Kidney tubule cell (primary cell): ENCODE results near the gene AMBP.
"Not testable (repeated sequence)": the region's sequence is repeated elsewhere in the genome, so short reads cannot be mapped to it uniquely, and the experiment has no call there.

Experiments
- DNase-seq: peaks from one replicate; pipeline ENCODE4 v3.0.0-alpha.2; 2018; ENCODE audit warnings: low spot score

AMBP gene

DNA sequence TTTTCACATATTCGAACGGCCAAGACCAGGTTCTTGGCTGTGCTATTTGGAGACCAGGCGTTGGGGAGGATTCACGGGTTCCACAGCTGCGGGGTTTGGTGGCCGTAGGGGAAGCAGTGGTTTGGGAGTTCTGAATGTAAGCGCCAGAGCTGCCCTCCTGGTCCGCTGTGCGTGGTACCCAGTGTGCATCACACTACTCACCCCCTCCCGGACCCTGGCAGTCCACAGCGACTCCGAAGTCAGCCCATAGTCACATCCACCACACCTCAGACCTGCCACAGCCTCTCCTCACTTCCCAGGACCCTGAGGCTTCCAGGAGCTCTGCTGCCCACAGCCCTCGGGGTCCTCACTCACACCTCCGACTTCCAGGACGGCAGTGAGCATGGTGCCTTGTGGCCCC lies 26.8 kb downstream of the AMBP start:
- no peak for DNase-seq

DNA sequence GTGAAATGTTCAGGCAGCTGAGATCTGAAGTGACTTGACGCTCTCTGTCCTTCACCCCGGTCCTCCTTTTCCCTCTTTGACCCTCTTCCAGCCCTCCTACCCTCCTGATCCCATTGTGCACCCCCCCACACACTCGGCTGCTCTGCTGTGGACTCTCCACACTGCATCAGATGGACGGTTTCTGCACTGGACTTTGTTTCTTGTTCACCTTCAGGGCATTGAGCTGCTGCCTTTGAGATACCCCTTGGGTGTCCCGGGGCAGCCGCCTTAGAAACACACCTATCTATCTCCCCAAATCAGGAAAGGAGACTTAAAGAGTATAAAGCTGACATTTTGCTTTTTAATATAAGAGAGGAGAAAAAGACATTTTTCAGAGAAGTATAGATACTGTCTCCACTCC lies 27.5 kb downstream of the AMBP start:
- DNase-seq: no peak

DNA sequence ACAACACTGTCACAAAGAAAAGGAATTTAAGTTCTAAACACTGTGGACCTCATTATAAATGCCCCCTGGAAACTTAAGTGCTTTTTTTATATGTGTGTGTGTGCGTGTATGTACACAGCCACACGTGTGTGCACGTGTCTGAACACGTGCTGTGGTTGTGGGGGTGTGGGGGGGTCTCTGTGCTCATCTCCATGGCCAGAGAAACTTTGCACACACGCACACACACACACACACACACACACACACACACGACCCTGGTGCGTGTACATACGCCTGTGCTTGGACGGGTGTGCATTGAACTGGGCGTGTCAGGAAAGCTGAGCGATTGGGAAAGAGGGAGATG lies 27.9 kb downstream of the AMBP start:
- no peak for DNase-seq

DNA sequence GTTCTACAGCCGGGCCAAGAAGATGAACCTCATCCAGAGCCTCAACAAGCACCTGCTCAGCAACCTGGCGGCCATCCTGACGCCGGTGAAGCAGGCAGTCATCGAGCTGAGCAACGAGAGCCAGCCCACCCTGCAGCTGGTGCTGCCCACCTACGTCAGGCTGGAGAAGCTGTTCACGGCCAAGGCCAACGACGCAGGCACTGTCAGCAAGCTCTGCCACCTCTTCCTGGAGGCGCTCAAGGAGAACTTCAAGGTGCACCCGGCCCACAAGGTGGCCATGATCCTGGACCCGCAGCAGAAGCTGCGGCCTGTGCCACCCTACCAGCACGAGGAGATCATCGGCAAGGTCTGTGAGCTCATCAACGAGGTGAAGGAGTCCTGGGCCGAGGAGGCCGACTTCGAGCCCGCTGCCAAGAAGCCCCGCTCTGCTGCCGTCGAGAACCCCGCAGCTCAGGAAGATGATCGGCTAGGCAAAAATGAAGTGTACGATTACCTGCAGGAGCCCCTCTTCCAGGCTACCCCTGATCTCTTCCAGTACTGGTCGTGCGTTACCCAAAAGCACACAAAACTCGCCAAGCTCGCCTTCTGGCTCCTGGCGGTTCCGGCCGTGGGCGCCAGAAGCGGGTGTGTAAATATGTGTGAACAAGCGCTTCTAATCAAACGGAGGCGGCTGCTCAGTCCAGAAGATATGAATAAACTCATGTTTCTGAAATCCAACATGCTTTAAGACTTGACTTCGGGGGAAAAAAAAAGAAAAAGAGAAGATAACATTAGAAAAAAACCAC lies 28.5 kb downstream of the AMBP start:
- no peak for DNase-seq

DNA sequence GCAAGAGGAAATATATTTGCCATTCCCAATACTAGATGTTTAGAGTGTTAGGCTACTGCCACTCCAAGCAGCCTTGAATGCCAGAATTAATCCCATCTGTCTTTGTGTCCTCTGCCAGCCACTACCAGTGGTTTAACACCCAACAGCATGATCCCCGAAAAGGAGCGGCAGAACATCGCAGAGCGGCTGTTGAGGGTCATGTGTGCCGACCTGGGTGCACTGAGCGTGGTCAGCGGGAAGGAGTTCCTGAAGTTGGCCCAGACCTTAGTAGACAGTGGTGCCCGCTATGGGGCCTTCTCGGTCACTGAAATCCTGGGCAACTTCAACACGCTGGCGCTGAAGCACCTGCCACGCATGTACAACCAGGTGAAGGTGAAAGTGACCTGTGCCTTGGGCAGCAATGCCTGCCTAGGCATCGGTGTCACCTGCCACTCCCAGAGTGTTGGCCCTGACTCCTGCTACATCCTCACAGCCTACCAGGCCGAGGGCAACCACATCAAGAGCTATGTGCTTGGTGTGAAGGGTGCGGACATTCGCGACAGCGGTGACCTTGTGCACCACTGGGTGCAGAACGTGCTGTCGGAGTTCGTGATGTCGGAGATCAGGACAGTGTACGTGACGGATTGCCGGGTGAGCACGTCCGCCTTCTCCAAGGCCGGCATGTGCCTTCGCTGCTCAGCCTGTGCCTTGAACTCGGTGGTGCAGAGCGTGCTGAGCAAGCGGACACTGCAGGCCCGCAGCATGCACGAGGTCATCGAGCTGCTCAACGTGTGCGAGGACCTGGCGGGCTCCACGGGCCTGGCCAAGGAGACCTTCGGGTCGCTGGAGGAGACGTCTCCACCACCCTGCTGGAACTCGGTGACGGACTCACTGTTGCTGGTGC lies 29.3 kb downstream of the AMBP start:
- DNase-seq: no peak

DNA sequence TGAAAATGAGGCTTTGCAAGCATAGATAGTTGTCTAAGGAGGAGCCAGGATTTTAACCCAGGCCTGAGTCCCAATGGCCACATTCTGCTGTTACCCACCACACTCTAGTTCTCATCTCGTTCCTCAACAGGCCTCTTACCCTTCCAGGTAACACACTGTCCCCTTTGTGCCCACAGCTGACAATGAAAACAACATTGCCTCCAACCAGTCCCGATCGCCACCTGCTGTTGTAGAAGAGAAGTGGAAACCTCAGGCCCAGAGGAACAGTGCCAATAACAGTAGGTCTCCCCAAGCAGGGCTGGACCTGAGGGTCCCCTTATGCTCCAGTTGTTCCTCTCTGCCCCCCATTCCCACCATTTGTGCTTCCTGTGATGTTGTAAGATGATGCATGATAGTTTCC lies 30.4 kb downstream of the AMBP start:
- DNase-seq: peak; percentile 29

DNA sequence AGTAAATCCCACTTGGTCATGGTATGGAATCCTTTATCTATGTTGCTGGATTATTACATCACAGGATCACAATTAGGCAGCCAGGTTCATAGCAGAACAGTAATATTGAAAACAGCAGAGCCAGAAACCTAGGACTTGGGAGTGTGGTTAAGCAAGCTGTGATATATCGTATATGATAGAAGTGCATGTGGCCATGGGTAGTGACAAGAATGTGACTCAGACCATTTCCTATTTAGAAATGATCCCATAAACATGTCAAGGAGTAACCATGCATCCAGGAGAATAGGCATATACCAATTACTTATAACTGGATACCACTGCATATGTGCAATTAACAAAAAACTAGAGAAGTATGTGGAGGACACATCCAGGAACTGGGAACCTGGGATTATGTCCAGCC lies 31.2 kb downstream of the AMBP start:
- no peak for DNase-seq

DNA sequence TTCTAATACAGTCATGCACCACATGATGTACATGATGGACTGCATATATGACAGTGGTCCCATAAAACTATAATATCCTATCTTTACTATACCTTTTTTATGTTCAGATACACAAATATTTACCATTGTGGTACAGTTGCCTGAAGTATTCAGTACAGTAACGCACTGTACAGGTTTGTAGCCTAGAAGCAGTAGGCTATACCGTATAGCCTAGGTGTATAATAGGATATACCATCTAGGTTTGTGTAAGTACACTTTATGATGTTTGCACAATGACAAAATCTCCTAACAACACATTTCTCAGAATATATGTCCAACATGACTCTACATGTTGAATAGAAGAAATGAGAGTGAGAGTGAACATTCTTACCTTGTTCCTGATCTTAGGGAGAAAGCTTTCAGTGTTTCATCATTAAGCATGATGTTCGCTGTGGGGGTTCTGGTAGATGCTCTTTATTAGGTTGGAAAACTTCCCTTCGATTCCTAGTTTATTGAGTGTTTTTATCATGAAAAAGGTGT lies 31.8 kb downstream of the AMBP start:
- no peak for DNase-seq

DNA sequence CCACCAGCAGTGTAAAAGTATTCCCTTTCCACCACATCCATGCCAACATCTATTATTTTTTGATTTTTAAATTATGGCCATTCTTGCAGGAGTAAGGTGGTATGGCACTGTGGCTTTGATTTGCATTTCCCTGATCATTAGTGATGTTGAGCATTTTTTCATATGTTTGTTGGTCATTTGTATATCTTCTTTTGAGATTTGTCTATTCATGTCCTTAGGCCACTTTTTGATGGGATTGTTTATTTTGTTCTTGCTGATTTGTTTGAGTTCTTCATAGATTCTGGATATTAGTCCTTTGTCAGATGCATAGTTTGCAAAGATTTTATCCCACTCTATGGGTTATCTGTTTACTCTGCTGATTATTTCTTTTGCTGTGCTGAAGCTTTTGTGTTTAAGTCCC lies 34.4 kb downstream of the AMBP start:
- DNase-seq: not testable (repeated sequence)

DNA sequence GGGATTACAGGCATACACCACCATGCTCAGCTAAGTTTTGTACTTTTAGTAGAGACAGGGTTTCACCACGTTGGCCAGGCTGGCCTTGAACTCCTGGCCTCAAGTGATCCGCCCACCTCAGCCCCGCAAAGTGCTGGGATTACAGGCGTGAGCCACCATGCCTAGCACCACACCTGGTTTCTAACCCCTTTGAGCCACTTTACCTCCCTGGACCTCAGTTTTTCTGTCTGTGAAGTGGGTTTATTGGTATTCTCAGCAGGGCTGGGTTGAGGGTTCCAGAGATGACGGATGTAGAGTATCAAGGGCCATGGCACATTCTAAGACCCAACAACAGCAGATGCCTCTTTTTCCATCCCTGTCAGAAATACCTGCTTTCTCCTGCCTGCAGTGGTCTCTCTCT lies 38.6 kb downstream of the AMBP start:
- DNase-seq: no peak

DNA sequence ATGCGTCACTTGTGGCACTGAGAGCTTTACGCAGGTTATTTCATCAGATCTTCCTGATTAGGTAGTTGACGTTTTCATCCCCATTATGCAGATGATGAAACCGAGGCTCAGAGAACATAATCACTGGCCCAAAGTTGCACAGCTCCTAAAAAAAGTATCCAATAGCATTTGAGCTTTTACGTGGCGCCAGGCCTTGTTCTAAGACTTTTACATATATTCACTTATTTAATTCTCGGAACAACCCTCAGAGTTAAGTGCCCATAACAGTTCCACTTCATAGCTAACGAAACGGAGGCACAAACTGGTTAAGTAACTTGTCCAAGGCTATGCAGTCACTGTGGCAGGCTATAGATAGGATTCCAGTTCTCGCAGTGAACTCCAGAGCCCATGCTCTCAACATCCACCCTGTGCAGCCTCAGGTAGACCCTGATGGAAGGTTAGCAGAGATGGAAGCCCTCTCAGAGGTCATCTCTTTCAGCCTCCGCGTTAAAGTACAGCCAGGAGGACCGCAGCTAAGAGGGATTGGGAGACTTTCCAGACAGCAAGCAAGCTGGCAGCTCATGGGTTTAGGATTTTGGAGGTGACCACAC lies 39.3 kb downstream of the AMBP start:
- DNase-seq: no peak

DNA sequence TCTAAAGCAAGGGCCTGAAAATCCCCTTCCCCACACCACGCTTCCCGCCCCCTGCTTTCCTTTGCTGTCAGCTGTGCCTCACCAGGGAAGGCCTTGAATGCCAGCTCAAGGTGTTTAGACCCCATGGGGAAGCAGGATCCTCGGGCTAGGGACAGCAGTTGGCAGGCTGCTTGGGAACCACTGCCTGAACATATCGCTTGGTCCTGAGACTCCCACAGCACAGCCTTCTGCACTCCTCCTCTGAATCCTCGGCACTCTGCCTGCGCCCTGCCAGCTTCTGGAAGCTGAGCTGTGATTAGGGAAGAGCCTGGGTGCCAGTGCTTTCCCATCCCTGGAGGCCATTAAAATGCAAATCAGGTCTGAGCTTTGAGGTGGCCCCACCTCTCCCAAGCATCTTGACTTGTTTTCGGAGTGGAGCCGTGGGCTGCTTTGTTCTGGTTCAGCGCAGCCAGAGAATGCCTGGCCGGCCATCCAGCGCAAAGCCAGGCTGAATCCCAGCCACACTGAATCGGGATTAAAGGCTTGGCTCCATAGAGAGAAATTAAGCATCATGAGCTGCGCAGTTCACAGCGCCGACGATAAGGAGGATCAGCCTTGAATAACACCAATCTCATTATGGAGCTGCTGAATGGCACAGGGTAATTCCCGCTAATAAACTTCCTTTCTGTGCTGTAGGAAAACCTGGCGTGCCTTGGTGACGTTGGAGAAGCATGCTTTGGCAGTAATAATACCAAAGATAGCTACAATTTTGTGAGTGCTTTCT lies 40.0 kb downstream of the AMBP start:
- peak; percentile 75 for DNase-seq

DNA sequence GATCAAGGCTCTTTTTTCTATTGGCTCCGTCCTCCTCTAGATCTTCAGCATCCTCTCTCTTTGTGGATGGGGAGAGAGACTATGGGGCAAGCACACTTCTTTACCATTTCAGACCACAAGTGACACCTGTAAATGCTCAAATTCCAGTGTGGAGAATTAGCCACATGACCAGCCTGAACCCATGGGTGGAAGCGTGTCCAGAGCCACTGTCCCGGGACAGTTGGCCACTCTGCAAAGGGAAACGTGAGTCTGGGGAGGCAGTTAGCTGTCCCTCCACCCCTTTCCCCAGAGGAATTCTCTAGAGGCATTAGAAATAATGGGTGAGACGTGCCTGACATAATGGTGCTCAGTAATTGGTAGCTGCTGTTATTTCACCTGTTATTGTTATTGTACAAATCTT lies 40.9 kb downstream of the AMBP start:
- DNase-seq: no peak

DNA sequence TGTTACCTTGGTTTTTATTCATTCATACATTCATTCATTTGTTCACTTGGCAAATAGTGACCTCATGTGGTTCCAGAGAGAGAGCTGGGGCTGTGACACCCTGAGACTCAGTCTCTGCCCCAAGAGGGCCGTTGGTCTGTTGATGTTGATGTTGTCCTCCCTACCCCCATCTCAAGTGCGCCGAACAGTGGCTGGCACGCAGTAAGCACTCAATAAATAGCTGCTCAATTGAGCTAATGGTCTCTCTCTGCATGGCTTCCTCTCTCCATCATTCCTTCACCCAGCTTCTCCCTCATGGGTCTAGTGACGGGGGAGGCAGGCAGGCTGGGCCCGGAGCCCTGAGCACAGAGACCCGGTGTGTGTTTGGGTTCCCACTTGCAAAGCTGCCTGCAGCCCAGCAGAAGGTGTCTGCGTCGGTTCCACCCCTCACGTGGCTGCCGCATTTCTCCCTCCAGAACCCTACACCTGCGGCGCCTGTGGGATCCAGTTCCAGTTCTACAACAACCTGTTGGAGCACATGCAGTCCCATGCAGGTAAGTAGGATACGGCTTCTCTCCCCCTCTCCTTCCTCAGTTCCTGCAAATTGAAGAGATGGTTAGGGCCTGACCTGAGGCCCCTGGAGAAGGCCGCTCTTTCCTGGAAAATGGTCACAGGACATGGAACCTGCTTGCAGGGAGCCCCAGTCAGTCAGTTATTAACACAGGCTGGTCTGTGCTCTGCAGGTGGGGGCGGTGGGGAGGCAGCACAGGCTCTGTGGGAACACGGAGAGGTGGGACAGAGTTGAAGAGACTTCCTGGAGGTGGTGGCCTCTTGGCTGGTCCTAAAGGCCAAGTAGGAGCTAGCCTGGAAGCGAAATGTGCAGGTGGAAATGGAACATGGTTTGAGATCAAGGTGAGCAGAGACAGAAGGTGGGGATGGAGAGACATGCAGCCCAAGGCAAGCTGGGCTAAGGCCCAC lies 42.0 kb downstream of the AMBP start:
- no peak for DNase-seq

DNA sequence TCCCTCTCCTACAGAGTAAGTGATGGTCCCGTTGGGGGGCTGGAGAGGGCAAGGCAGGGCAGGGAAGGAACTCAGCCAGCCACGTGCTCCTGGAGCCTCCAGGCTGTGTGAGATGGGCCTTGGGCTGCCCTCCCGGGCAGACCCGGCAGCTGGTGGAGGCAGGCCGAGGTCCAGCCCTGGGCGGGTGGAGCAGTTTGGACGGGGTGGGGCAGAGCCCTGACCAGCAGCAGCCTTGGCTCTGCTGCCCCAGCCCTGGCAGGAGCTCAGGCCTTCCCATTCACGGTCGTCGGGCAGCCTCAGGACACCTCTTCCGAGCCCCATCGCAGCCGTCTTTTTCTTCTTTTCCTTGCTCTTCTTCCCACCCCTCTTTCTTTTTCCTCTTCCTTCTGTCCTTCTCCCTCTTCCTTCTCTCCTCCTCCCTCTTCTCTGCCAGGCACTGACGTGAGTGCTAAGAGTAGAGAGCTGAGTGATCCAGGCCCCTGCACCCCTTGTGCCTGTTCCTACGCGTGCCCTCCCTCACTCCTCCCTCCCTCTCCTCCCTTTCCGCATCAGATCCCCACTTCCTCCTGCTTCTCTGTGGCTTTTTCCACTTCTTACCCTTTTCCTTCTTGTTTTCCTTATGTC lies 42.8 kb downstream of the AMBP start:
- DNase-seq: no peak

DNA sequence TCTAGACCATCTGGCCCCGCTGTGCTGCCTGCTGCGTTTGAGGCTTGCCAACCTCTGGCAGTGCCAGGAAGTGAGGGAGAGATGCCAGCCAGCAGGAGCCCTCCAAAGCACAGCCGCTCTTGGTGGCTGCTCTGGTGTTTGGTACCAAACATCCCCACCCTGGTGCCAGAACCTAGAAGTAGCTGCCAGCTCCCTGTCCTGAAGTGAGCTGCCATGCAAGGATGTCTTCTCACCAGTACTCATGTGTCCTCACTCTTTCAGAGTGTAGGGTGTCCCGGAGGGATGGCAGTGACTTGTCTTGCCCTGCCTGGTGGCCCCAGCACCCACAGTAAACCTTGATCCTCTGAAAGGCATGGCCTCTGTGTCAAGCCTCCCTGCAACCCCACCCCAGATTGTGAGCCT lies 43.4 kb downstream of the AMBP start:
- no peak for DNase-seq

DNA sequence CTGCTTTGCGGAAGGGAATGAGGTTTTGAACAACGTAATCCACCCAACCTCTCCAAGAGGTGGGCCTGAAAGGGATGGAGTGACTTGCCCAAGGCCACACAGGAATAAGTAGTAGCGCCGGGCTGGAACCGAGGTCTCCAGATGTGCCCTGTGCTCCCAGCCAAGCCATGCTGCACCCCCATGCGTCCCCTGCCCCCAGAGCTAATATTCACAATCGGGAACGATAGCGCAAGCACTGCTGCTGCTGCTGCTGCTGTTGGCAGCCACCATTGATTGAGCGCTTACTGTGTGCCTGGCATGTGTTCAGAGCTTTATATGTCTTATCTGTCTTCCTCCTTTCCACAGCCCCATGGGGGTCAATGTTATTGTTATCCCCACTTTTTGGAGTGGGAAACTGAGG lies 43.9 kb downstream of the AMBP start:
- DNase-seq: no peak

DNA sequence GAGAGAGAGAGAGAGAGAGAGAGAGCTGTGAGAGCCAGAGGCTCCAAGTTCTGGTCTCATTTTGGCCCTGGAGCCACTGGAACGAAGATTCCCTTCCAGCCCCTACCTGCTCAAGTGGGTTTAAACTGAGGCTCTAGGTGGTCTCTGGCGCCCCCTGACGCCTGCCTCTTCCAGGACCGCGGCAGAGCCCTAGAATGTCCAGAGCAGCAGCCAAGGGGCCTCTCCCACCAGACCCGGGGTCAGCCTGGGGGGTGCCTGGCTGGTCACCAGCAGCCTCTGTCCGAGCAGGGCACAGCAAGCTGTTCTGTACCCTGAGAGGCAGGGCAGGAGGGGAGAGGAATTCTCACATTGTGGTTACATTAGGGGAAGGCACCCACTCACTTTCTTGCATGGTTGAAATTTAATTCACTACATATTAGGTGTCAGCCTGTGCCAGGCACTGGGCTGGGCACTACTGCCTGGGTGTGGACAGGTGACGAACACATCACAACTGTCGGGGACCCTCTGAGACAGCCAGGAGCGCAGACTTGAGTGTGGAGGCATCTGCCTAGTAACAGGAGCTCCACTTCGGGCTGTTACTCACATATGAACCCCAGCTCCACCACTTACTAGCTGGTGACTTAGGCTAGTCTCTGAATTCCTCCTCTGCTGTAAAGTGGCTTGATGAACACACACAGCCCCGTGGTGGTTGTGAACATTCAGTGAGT lies 44.5 kb downstream of the AMBP start:
- peak; percentile 13 for DNase-seq

DNA sequence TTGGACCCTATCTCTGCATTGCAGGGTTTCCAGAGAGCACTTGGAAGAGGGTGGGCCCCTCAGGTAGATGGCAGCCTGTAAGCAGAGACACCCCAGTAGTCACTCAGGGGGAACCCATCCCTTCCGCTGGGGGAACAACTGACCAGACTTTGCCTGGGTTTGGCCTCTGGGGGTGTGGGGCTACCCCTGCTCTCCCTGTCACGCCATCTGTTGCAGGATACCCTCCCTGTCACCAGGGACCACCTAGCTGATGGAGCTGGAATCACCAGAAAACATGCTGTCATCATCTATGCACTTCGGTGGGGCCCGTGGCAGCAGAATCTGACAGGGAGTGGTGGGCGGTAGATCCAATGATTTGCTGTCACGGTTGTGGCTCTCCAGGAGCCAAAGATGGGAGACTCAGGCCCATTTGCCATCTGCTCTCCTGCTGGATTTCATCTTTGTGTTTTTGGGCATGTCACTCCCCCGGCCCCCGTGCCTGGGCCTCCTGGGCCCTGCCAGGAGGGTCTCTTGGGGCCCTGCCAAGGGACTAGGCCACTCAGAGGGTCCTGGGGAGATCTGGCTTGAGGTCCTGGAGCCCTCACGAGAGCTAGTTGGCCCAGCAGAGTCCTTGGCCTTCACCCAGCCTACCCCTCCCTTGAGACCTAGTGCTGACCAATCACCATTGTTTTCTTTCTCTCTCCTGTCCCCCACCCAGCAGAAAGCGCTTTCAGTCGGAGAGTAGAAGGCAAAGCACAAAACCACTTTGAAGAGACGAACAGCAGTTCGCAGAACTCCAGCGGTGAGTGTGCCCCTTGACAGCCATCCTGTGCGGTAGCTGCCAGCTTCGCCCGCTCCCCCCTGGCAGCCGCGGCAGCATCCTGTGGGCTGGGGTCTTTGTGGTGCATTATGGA lies 45.9 kb downstream of the AMBP start:
- DNase-seq: no peak
